GM23338 (cell line): ENCODE measurements around the gene TAS2R31. TPM values are rescaled to one million over a fixed set of nuclear protein-coding genes. Genes with fewer than 3 reads are reported as not detected.

Experiments used
- ATAC-seq: fragments of 200-7000 bp; cut with Tn5 transposase; 3 replicates; pipeline ENCODE4 v1.9.1; 2020
- DNase-seq: peaks from one replicate; pipeline ENCODE4 v3.0.0-alpha.2; 2015; ENCODE audit warnings: low spot score
- H2AFZ ChIP-seq: fragments of 200-600 bp; sonication (generic); 2 replicates; pipeline ENCODE4 v1.8.0; 2016; ENCODE audit warnings: antibody characterized with exemption, mild to moderate bottlenecking, moderate library complexity
- H3F3A ChIP-seq: fragments of 200-600 bp; sonication (generic); replicated peaks from 2 replicates; pipeline ENCODE4 v1.8.0; 2017; ENCODE audit warnings: antibody characterized with exemption, mixed run types, low read depth
- H3K27ac ChIP-seq: fragments of 200-600 bp; sonication (generic); 2 replicates; pipeline ENCODE4 v1.6.1; 2016; ENCODE audit warnings: low read depth
- H3K27me3 ChIP-seq: fragments of 200-600 bp; sonication (generic); 2 replicates; pipeline ENCODE4 v1.8.0; 2016; ENCODE audit warnings: mild to moderate bottlenecking, mixed run types, moderate library complexity; ENCODE audit not compliant: insufficient read depth
- H3K36me3 ChIP-seq: fragments of 200-600 bp; sonication (generic); 2 replicates; pipeline ENCODE4 v1.8.0; 2016; ENCODE audit warnings: mild to moderate bottlenecking; ENCODE audit not compliant: insufficient read depth
- H3K4me1 ChIP-seq: fragments of 200-600 bp; sonication (generic); 2 replicates; pipeline ENCODE4 v1.8.0; 2016; ENCODE audit warnings: mild to moderate bottlenecking, moderate library complexity; ENCODE audit not compliant: insufficient read depth
- H3K4me2 ChIP-seq: fragments of 200-600 bp; sonication (generic); 2 replicates; pipeline ENCODE4 v1.7.1; 2017; ENCODE audit warnings: mixed run types
- H3K4me3 ChIP-seq: fragments of 200-600 bp; sonication (generic); 2 replicates; pipeline ENCODE4 v1.6.1; 2016; ENCODE audit warnings: mixed run types
- H3K79me2 ChIP-seq: fragments of 200-600 bp; sonication (generic); replicated peaks from 2 replicates; pipeline ENCODE4 v1.8.0; 2017; ENCODE audit warnings: mild to moderate bottlenecking; ENCODE audit not compliant: insufficient read depth
- H3K9me2 ChIP-seq: fragments of 200-600 bp; sonication (generic); 2 replicates; pipeline ENCODE4 v1.8.0; 2017; ENCODE audit not compliant: insufficient read depth
- H4K20me1 ChIP-seq: fragments of 200-600 bp; sonication (generic); replicated peaks from 2 replicates; pipeline ENCODE4 v1.8.0; 2017; ENCODE audit warnings: mild to moderate bottlenecking; ENCODE audit not compliant: insufficient read depth
- H3K27ac Mint-ChIP-seq: 2 replicates; pipeline ENCODE4 v1.8.0; 2020; ENCODE audit warnings: inconsistent platforms, mild to moderate bottlenecking, moderate library complexity, mixed read lengths
- H3K27me3 Mint-ChIP-seq: 3 replicates; pipeline ENCODE4 v1.8.0; 2022; ENCODE audit warnings: low read depth, mild to moderate bottlenecking, moderate library complexity, mixed read lengths, inconsistent platforms; ENCODE audit not compliant: insufficient read depth, poor library complexity
- H3K36me3 Mint-ChIP-seq: 3 replicates; pipeline ENCODE4 v1.8.0; 2021; ENCODE audit warnings: low read depth, mild to moderate bottlenecking, inconsistent platforms, moderate library complexity, mixed read lengths
- H3K4me1 Mint-ChIP-seq: 3 replicates; pipeline ENCODE4 v1.8.0; 2020; ENCODE audit warnings: mild to moderate bottlenecking, inconsistent platforms, mixed read lengths
- H3K4me3 Mint-ChIP-seq: 3 replicates; pipeline ENCODE4 v1.8.0; 2021; ENCODE audit warnings: moderate library complexity, mild to moderate bottlenecking, inconsistent platforms, mixed read lengths
- H3K9me3 Mint-ChIP-seq: 3 replicates; pipeline ENCODE4 v1.8.0; 2020; ENCODE audit warnings: moderate library complexity, mild to moderate bottlenecking, inconsistent platforms, mixed read lengths
- CTCF ChIP-seq, 2 experiments: fragments of 200-600 bp in 1 of 2; sonication (generic) in 1 of 2; conservative IDR thresholded peaks; 2 replicates each; pipeline versions ENCODE4 v1.5.1 to v1.6.1; 2016 to 2017; ENCODE audit warnings: antibody characterized with exemption in 2 of 2, low read depth in 2 of 2, mild to moderate bottlenecking in 2 of 2, moderate library complexity in 1 of 2
- ETS1 ChIP-seq: IDR thresholded peaks from 2 replicates; pipeline ENCODE4 v1.6.1; 2016; ENCODE audit warnings: antibody characterized with exemption
- EZH2 ChIP-seq: fragments of 200-600 bp; sonication (generic); IDR thresholded peaks from one replicate; pipeline ENCODE4 v1.8.0; 2017; ENCODE audit warnings: antibody characterized with exemption, mild to moderate bottlenecking, low read depth; ENCODE audit not compliant: unreplicated experiment
- POLR2AphosphoS5 ChIP-seq: IDR thresholded peaks from 2 replicates; pipeline ENCODE4 v1.6.1; 2016; ENCODE audit warnings: antibody characterized with exemption, low read depth
- REST ChIP-seq: IDR thresholded peaks from one replicate; pipeline ENCODE4 v1.6.1; 2018; ENCODE audit warnings: antibody characterized with exemption; ENCODE audit not compliant: unreplicated experiment
- ZNF114 ChIP-seq: fragments of 250-450 bp; sonication (Bioruptor Pico); IDR thresholded peaks from 2 replicates; pipeline ENCODE4 v1.5.0; 2020; ENCODE audit warnings: mild to moderate bottlenecking, moderate library complexity
- ZNF331 ChIP-seq: fragments of 250-450 bp; sonication (Bioruptor Pico); IDR thresholded peaks from 2 replicates; pipeline ENCODE4 v1.5.0; 2020; ENCODE audit warnings: low read depth, mild to moderate bottlenecking, moderate library complexity
- ZNF462 ChIP-seq: fragments of 250-450 bp; sonication (Bioruptor Pico); IDR thresholded peaks from 2 replicates; pipeline ENCODE4 v1.5.0; 2020; ENCODE audit warnings: mild to moderate bottlenecking, moderate library complexity
- polyA plus RNA-seq: library from polyadenylated mRNA; unstranded; fragments of >200 nt; fragmentation: Nextera tagmentation; extraction: Ambion mirVana; gene quantifications from 2 replicates; pipeline ENCODE4 v1.2.1, GENCODE V29; 2016
- total RNA-seq: library from RNA; depleted of rRNA; stranded (reverse); fragments of >200 nt; shearing (Covaris generic); gene quantifications from 2 replicates; pipeline ENCODE4 v1.2.3, GENCODE V29; 2014

The TAS2R31 gene
- total and polyA plus RNA-seq, 2 experiments from 2014 or later = 12.9 TPM; not detected in 1

GRCh38 chr12:10994307-10994706, 36.9 kb downstream of the TAS2R31 start:
- ATAC-seq (no peak), DNase-seq (no peak)
- no peaks in the 10 kb centered on the region for H3K27me3 ChIP-seq
- Mint-ChIP-seq H3K9me3 (peaks cover 2% of the 10 kb centered on the region; the same call in 1 of the 3 replicates), H3K27ac (no peak overlapping the region), H3K4me3 (no peak overlapping the region), H3K4me1 (no peaks in the 10 kb centered on the region), H3K27me3 (no peaks in the 10 kb centered on the region), H3K36me3 (peaks cover 9% of the 10 kb centered on the region; the same call in 2 of the 3 replicates)
- H3K4me3 ChIP-seq = no peak overlapping the region
- no peaks in the 10 kb centered on the region for H3F3A ChIP-seq
- no peaks in the 10 kb centered on the region for H3K9me2 ChIP-seq
- H3K27ac ChIP-seq = no peak overlapping the region
- no peak overlapping the region for H2AFZ ChIP-seq
- no peaks in the 10 kb centered on the region for H4K20me1 ChIP-seq
- TF ChIP-seq ZNF462 (CRISPR knock-in tag) (no peak), POLR2AphosphoS5 (no peak), EZH2 (no peak), CTCF (conservative IDR thresholded peaks at IDR 0.05; ENCODE audit: low read depth in 2 of 2) (no peak), ZNF331 (no peak), ETS1 (no peak), ZNF114 (no peak), REST (no peak)
- H3K79me2 ChIP-seq = no peaks in the 10 kb centered on the region
- no peaks in the 10 kb centered on the region for H3K36me3 ChIP-seq
- H3K4me2 ChIP-seq = no peak overlapping the region
- no peaks in the 10 kb centered on the region for H3K4me1 ChIP-seq
